ENCODE measurements around the gene TEX48. TPM values are rescaled to one million over a fixed set of nuclear protein-coding genes. Genes with fewer than 3 reads are reported as not detected.
A peak's percentile ranks its signal among the peaks of the same experiment; 100 is the strongest.

TEX48 gene, protein sequence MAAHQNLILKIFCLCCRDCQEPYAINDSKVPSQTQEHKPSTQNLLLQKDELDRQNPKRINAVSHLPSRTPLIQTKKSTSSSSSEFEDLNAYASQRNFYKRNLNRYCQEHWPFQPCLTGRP
- not detected for polyA plus RNA-seq (ENCODE audit: insufficient read length)

DNA sequence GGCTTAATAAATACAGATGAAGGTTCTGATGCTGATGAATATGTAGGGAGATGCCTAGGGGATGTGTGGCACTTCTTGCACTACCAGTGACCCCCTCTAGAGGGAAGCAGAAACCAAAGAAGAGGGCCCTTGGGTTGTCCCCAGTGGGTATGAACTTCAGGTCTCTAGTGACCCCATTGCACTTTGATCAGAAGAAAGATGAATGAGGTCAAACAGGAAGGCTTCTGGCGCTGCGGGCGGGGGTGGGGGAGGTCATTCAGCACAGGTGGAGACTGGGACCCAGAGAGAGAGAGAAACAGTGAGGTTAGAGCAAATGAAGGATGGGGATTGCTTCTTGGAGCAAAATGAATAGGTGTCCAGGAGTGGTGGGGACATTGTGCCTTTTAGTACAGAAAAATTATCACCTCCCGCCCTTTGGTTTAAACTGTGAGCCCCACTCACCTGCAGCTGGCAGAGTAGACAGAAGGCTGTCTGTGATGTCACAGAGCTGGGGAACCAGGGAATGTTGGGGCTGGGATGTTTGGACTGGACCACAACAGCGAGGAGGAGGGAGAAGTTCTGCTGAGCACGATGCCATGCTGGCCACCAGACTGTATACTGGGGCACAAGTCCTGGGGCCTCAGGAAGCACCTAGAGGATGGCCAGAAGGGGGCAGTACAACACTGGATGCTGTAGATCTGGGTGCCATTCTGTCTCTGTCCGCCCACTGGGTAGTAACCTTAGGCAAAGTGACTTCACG is at the start of gene TEX48:
Gene TEX48 (minus strand): TSS at position 599 of the 739 bp plus-strand sequence. CDS start 10,469 bp downstream, outside the sequence.
- peak; percentile 36 for DNase-seq

- DNase-seq, result no peak
Observed at GRCh38 chr9:114731701-114732100, 49.7 kb upstream of the TEX48 start.

DNA sequence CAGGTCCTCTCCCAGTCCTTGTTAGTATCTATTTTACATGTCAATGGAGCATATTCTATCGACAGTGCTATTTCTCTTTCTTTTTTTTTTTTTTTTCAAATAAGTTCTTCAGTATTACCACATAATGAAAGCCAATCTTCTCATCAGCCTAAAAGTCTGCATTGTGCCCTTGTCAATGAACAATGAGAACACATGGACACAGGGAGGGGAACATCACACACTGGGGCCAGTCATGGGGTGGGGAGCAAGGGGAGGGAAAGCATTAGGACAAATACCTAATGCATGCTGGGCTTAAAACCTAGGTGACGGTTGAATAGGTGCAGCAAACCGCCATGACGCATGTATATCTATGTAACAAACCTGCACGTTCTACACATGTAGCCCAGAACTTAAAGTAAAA is 47.7 kb upstream of the TEX48 start:
- DNase-seq, result no peak

- DNase-seq, result no peak
Observed at GRCh38 chr9:114725930-114726329, 43.9 kb upstream of the TEX48 start.

GRCh38 chr9:114724744-114725143 is 42.8 kb upstream of the TEX48 start:
- DNase-seq, result no peak

- no peak for DNase-seq
Observed at GRCh38 chr9:114723931-114724330, 41.9 kb upstream of the TEX48 start.

DNA sequence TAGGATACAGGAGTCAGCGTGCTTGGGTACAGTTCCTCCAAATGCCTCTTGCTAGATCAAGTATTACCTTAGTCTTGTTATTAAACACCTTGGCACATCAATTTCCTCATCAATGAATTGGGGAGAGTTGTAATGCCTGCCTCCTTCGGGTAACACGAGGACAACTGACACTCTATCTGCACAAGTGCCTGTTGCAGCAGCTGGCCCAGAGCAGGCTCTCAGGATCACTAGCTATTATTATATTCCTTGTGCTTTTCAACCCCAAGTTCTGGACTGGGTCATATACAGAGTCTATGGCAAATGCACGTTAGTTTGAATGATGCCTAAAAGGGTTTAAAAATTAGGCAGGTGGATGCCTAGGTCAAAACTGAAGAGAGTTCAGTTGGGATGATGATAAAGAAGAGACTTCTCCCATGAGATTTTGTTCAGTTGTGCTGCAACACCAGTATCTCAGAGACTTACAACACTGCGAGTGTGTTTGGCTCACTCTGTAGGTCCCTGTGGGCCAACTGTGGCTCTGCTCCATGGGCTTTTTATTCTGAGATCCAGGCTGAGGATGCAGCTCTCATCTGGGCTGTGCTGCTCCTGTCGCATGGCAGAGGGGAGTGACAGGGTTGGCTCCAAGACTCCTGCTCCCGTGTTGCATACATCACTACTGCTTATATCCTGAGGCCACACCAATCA is 41.1 kb upstream of the TEX48 start:
- DNase-seq, result no peak

GRCh38 chr9:114722081-114722621 is 40.2 kb upstream of the TEX48 start:
- DNase-seq, result no peak

- DNase-seq, result no peak
Observed at GRCh38 chr9:114721491-114722079, 39.6 kb upstream of the TEX48 start.

DNA sequence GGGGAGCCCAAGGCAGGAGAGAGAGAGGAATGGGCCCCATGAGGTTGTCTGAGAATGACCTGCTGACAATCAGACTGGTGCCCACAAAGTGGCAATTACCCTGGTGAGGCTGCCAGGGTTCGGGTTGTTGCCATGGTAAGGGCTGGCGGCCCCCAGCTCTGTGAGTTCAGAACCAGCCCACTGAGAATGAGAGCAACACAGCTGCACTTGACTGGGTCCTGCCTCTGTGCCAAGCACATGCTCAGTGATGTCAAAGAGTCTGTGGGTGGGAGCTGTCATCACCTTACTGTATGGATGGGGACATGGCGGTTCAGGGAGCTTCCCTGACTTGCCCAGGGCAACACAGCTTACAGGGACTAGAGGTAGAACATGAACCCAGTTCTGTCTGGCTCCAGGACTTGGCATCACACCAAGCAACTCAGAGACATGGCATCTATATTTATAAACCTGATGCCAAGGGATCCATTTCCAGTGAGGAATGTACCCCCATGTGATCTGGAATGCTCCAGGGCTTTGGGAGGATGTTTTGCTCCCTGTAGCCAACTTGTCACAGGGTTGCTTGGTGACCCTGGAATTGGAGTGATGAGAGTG is 38.2 kb upstream of the TEX48 start:
- DNase-seq, result no peak

GRCh38 chr9:114719290-114719689 is 37.3 kb upstream of the TEX48 start:
- no peak for DNase-seq

- no peak for DNase-seq
Observed at GRCh38 chr9:114718801-114719221, 36.8 kb upstream of the TEX48 start.

GRCh38 chr9:114717908-114718486 is 36.0 kb upstream of the TEX48 start:
- DNase-seq, result no peak

GRCh38 chr9:114709636-114710035 is 27.6 kb upstream of the TEX48 start:
- DNase-seq, result no peak

DNA sequence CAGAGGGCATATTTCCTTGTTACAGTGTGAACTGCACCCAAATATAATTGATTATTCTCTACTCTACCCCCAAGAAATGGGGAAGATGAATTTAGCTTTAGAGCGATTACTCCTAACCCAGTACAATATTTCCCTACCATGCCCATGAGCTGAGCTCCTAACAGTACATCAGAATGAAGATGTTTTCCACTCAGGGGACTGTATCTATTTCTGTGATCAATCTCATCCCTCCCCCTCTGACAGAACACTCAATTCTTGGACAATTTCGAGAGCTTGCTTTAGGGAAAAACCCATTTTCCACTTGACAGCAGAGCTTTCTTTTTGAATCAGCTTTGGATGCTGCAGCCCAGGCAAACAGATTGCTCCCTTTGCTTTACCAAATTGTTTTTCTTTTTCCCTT is 24.7 kb upstream of the TEX48 start:
- no peak for DNase-seq

DNA sequence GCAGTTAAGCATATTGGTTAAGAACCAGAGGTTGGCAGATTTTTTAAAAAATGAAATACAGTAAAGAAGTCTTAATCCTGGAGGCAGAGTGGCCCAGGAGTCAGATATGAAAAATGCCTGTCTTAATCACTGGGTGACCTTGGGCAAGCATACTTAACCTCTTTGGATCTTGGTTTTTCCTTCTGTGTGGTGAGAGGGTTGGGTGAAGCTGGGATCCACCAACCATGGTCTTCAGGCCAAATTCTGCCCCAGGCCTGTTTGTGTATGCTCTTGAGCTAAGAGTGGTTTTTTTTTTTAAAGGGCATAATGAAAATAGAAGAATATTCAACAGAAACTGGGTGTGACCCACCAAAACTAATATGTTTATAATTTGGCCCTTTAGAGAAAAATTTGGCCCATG is 20.0 kb upstream of the TEX48 start:
- no peak for DNase-seq

DNA sequence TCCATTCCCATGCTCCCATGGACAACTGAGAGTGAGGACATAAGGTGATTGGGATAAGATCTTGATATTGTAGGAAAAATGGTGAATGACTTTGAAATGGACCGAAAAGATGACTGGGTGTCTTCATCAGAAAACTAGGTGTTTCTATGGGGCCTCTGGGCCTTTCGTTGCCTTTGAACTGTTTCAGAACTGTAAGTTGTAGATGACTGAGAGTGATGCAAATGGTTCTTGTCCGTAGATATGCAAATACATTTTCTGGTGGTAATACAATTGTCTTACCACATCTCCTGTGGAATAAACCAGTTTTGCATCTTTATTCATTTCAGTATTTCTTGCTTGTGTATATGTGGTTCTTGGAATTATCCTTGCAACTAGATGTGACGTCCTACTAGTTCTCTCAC is 16.0 kb upstream of the TEX48 start:
- no peak for DNase-seq

- no peak for DNase-seq
Observed at GRCh38 chr9:114696814-114697544, 15.0 kb upstream of the TEX48 start.

DNA sequence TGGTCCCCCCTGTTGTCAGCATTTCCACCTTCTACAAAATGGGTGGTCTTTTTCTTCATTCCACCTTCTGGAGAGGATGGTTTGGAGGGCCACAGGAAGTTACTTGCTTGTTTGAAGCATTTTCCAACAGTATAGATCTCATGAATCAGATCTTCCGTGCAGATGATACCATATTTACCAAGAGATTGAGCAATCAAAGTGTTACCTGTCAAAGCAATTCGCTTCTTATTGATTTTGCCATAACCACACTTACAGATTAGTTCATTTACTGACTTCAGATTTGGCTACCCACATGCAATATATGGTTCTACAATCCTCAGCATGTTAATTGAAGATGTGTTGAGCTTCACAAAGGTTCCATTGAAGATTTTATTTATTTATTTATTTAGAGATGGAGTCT is 14.0 kb upstream of the TEX48 start:
- DNase-seq, result no peak

- DNase-seq, result no peak
Observed at GRCh38 chr9:114694719-114695269, 12.8 kb upstream of the TEX48 start.

DNA sequence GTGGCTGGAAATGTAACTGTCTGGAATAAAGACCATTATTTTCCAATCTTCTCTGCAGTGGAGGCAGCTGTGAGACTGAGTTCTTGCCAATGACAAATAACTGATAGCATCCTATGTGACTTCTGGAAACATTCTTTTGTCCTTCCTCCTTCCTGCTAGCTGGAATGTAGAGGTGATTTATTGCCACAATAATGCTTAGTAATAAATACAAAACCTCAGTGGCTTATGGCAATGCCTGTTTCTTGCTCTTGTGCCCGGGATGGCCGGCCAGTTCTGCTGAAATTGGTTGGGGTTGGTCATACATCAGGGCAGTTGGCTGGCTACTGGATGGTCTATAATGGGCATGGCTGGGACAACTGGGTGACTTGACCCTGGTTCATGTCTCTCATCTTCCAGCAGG is 12.2 kb upstream of the TEX48 start:
- no peak for DNase-seq

Data from hindlimb muscle (tissue), 1 donor.